Measurements from ENCODE around the gene CIAO3.

DNA sequence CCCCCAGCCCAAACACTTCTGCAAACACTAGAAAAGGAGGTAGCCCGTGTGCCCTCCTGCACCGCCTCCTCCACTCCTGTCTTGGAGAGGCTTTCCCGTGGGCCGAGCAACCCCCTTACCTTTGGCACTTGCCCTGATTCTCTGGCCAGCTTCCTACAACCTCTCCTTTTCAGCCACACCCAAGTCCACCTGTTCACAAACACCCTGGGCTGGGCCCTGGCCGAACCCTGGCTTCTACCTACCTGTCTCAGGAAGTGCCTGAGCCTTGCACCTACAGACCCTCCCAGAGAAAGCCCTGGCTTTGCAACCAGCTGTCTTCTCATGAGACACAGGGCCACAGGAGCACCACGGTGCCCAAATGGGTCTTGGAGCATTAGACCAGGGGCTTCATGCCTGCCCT is 21.9 kb downstream of the CIAO3 start:
- TF ChIP-seq NFIC (IDR thresholded peaks at IDR 0.05; ENCODE audit: low read depth, low read length) (no peak), SRF (IDR thresholded peaks at IDR 0.05; ENCODE audit: low read depth in 2 of 2, low read length in 2 of 2) (no peak), RB1 (IDR thresholded peaks at IDR 0.05; ENCODE audit: borderline replicate concordance) (no peak), FOXM1 (IDR thresholded peaks at IDR 0.05; ENCODE audit: low read depth, low read length) (no peak), EZH2 (IDR thresholded peaks at IDR 0.05; ENCODE audit: borderline replicate concordance, control insufficient read depth, low read depth, low read length) (no peak), SUZ12 (IDR thresholded peaks at IDR 0.05; ENCODE audit: unreplicated experiment) (no peak), GABPA (IDR thresholded peaks at IDR 0.05; ENCODE audit: low read depth) (no peak), CREB1 (IDR thresholded peaks at IDR 0.05; ENCODE audit: low read depth) (no peak), YY1 (IDR thresholded peaks at IDR 0.05; ENCODE audit: low read depth, low read length) (no peak)
- TF ChIP-seq, protein P1, sequence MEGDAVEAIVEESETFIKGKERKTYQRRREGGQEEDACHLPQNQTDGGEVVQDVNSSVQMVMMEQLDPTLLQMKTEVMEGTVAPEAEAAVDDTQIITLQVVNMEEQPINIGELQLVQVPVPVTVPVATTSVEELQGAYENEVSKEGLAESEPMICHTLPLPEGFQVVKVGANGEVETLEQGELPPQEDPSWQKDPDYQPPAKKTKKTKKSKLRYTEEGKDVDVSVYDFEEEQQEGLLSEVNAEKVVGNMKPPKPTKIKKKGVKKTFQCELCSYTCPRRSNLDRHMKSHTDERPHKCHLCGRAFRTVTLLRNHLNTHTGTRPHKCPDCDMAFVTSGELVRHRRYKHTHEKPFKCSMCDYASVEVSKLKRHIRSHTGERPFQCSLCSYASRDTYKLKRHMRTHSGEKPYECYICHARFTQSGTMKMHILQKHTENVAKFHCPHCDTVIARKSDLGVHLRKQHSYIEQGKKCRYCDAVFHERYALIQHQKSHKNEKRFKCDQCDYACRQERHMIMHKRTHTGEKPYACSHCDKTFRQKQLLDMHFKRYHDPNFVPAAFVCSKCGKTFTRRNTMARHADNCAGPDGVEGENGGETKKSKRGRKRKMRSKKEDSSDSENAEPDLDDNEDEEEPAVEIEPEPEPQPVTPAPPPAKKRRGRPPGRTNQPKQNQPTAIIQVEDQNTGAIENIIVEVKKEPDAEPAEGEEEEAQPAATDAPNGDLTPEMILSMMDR (IDR thresholded peaks at IDR 0.05 in 2 of 3, conservative IDR thresholded peaks at IDR 0.05 in 1 of 3; ENCODE audit: control insufficient read depth in 2 of 3, extremely low read depth in 1 of 3, insufficient read depth in 1 of 3, low read depth in 3 of 3, low read length in 3 of 3): no peak

All from GM12878 (cell line).